Activated CD4-positive, alpha-beta T cell treated with anti-CD3 and anti-CD28 coated beads, Interleukin-2, amount 10 ng/mL, durations not matched to agents 24 days and 14 days (primary cell): Measurements from ENCODE around the gene NAXE. TPM values are rescaled to one million over a fixed set of nuclear protein-coding genes. Genes with fewer than 3 reads are reported as not detected.
"Not testable (repeated sequence)": the region's sequence is repeated elsewhere in the genome, so short reads cannot be mapped to it uniquely, and the experiment has no call there.

Experiments
- DNase-seq: peaks from one replicate; pipeline ENCODE4 v3.0.0; 2022
- H3K27ac Mint-ChIP-seq: one replicate; pipeline ENCODE4 v1.8.0; 2022; ENCODE audit warnings: mild to moderate bottlenecking, mixed read lengths
- H3K27me3 Mint-ChIP-seq: one replicate; pipeline ENCODE4 v1.8.0; 2022; ENCODE audit warnings: mixed read lengths
- H3K36me3 Mint-ChIP-seq: one replicate; pipeline ENCODE4 v1.8.0; 2022; ENCODE audit warnings: low read depth, mild to moderate bottlenecking, mixed read lengths
- H3K4me1 Mint-ChIP-seq: one replicate; pipeline ENCODE4 v1.8.0; 2021; ENCODE audit warnings: mixed read lengths
- H3K4me3 Mint-ChIP-seq: one replicate; pipeline ENCODE4 v1.8.0; 2022; ENCODE audit warnings: mild to moderate bottlenecking, moderate library complexity, mixed read lengths
- H3K9me3 Mint-ChIP-seq: one replicate; pipeline ENCODE4 v1.8.0; 2021; ENCODE audit warnings: mixed read lengths
- intact Hi-C: fragments of 100-400 bp; cut with micrococcal nuclease; formaldehyde crosslinking; loops from one replicate; pipeline ENCODE4 v1.15.1; 2023
- total RNA-seq: library from RNA; stranded (reverse); gene quantifications from 2 replicates; pipeline ENCODE4 v1.2.3, GENCODE V29; 2022

NAXE gene
- total RNA-seq, 1 donor from 2014 or later = 90.2 TPM

- H3K4me1 Mint-ChIP-seq, DNase-seq, H3K27ac Mint-ChIP-seq, H3K36me3 Mint-ChIP-seq, H3K9me3 Mint-ChIP-seq, H3K4me3 Mint-ChIP-seq: not testable (repeated sequence)
- peaks cover 13% of the 10 kb centered on the region for H3K27me3 Mint-ChIP-seq
- intact Hi-C loops = loop anchor here (5.0 kb wide), 1 partner anchor 35 kb away; the partner anchor contains the start of gene IQGAP3
Observed at GRCh38 chr1:156607344-156607743, 15.8 kb downstream of the NAXE start.

GRCh38 chr1:156608036-156608674 is 16.6 kb downstream of the NAXE start:
- Mint-ChIP-seq H3K4me1 (peaks cover 6% of the 10 kb centered on the region), H3K9me3 (no peaks in the 10 kb centered on the region), H3K27ac (no peak overlapping the region), H3K27me3 (peaks cover 18% of the 10 kb centered on the region), H3K4me3 (no peak overlapping the region), H3K36me3 (no peaks in the 10 kb centered on the region)
- DNase-seq = peak; percentile 90
- intact Hi-C loops = loop anchor here (1.0 to 5.0 kb wide), 7 partner anchors 8 to 223 kb away; partner anchors contain the start of gene IQGAP3

GRCh38 chr1:156608981-156609380 is 17.4 kb downstream of the NAXE start:
- H3K4me1 Mint-ChIP-seq = peaks cover 6% of the 10 kb centered on the region
- H3K27ac Mint-ChIP-seq = no peak overlapping the region
- peak; percentile 88 for DNase-seq
- intact Hi-C loops = loop anchor here (1.0 to 5.0 kb wide), 7 partner anchors 9 to 224 kb away; partner anchors contain the start of gene IQGAP3
- H3K27me3 Mint-ChIP-seq = peaks cover 20% of the 10 kb centered on the region
- H3K4me3 Mint-ChIP-seq = no peak overlapping the region
- no peaks in the 10 kb centered on the region for H3K36me3 Mint-ChIP-seq
- H3K9me3 Mint-ChIP-seq = no peaks in the 10 kb centered on the region

GRCh38 chr1:156610072-156610471 is 18.5 kb downstream of the NAXE start:
- H3K4me1 Mint-ChIP-seq, H3K9me3 Mint-ChIP-seq, H3K27ac Mint-ChIP-seq, H3K4me3 Mint-ChIP-seq, DNase-seq, intact Hi-C loops, H3K36me3 Mint-ChIP-seq: not testable (repeated sequence)
- peaks cover 29% of the 10 kb centered on the region for H3K27me3 Mint-ChIP-seq

- Mint-ChIP-seq H3K9me3 (no peaks in the 10 kb centered on the region), H3K36me3 (no peaks in the 10 kb centered on the region), H3K27ac (no peak overlapping the region), H3K27me3 (peaks cover 43% of the 10 kb centered on the region), H3K4me3 (no peak overlapping the region), H3K4me1 (peaks cover 6% of the 10 kb centered on the region)
- intact Hi-C loops = no loop called here
- no peak for DNase-seq
Observed at GRCh38 chr1:156612666-156613065, 21.1 kb downstream of the NAXE start.

GRCh38 chr1:156615946-156616345 is 24.4 kb downstream of the NAXE start:
- Mint-ChIP-seq H3K27me3 (peaks cover 60% of the 10 kb centered on the region), H3K4me3 (no peak overlapping the region), H3K4me1 (peaks cover 2% of the 10 kb centered on the region), H3K27ac (no peak overlapping the region), H3K36me3 (no peaks in the 10 kb centered on the region), H3K9me3 (no peaks in the 10 kb centered on the region)
- intact Hi-C loops = no loop called here
- peak; percentile 53 for DNase-seq

GRCh38 chr1:156616463-156616862 is 24.9 kb downstream of the NAXE start:
- peaks cover 61% of the 10 kb centered on the region for H3K27me3 Mint-ChIP-seq
- intact Hi-C loops = no loop called here
- no peaks in the 10 kb centered on the region for H3K36me3 Mint-ChIP-seq
- DNase-seq = peak; percentile 52
- H3K9me3 Mint-ChIP-seq = no peaks in the 10 kb centered on the region
- peaks cover 2% of the 10 kb centered on the region for H3K4me1 Mint-ChIP-seq
- H3K4me3 Mint-ChIP-seq = no peak overlapping the region
- no peak overlapping the region for H3K27ac Mint-ChIP-seq

GRCh38 chr1:156618853-156619581 is 27.4 kb downstream of the NAXE start, which contains the start of gene HAPLN2:
Gene HAPLN2 (plus strand): TSS chr1:156619415. CDS start chr1:156623491, 4,076 bp downstream.
- Mint-ChIP-seq H3K4me1 (peaks cover 2% of the 10 kb centered on the region), H3K27ac (no peak within 1 kb of the TSS), H3K27me3 (peaks cover 66% of the 10 kb centered on the region), H3K4me3 (no peak within 1 kb of the TSS), H3K9me3 (no peaks in the 10 kb centered on the region), H3K36me3 (no peaks in the 10 kb centered on the region)
- DNase-seq = peak; percentile 78
- intact Hi-C loops = no loop called here

GRCh38 chr1:156619582-156619955 is 28.0 kb downstream of the NAXE start:
- no peak overlapping the region for H3K27ac Mint-ChIP-seq
- intact Hi-C loops = no loop called here
- H3K4me1 Mint-ChIP-seq = peaks cover 4% of the 10 kb centered on the region
- no peaks in the 10 kb centered on the region for H3K9me3 Mint-ChIP-seq
- peaks cover 65% of the 10 kb centered on the region for H3K27me3 Mint-ChIP-seq
- no peak for DNase-seq
- no peak overlapping the region for H3K4me3 Mint-ChIP-seq
- no peaks in the 10 kb centered on the region for H3K36me3 Mint-ChIP-seq

- no peak overlapping the region for H3K4me3 Mint-ChIP-seq
- peaks cover 61% of the 10 kb centered on the region for H3K27me3 Mint-ChIP-seq
- peaks cover 10% of the 10 kb centered on the region for H3K4me1 Mint-ChIP-seq
- H3K27ac Mint-ChIP-seq = no peak overlapping the region
- H3K9me3 Mint-ChIP-seq = no peaks in the 10 kb centered on the region
- H3K36me3 Mint-ChIP-seq = peaks cover 2% of the 10 kb centered on the region
- intact Hi-C loops = loop anchor here (10.0 kb wide), 1 partner anchor 302 kb away; the partner anchor contains the start of gene LRRC71
- no peak for DNase-seq
Observed at GRCh38 chr1:156622581-156623297, 31.2 kb downstream of the NAXE start.

- no peaks in the 10 kb centered on the region for H3K9me3 Mint-ChIP-seq
- intact Hi-C loops = loop anchor here (10.0 kb wide), 1 partner anchor 301 kb away; the partner anchor contains the start of gene LRRC71
Observed at GRCh38 chr1:156623946-156624813, 32.6 kb downstream of the NAXE start.

GRCh38 chr1:156624814-156625435 is 33.3 kb downstream of the NAXE start:
- Mint-ChIP-seq H3K36me3 (peaks cover 2% of the 10 kb centered on the region), H3K27ac (no peak overlapping the region), H3K9me3 (no peaks in the 10 kb centered on the region), H3K27me3 (peaks cover 62% of the 10 kb centered on the region), H3K4me1 (peaks cover 9% of the 10 kb centered on the region), H3K4me3 (peak overlapping the region; percentile 69)
- peak; percentile 58 for DNase-seq
- intact Hi-C loops = loop anchor here (1.0 to 10.0 kb wide), 4 partner anchors 32 to 300 kb away; partner anchors contain the start of gene LRRC71

More at GRCh38 chr1:156623946-156624813, 32.6 kb downstream of the NAXE start:
- peak; percentile 79 for DNase-seq
- H3K27ac Mint-ChIP-seq = no peak overlapping the region
- H3K4me3 Mint-ChIP-seq = peak overlapping the region; percentile 69
- H3K27me3 Mint-ChIP-seq = peaks cover 64% of the 10 kb centered on the region
- H3K4me1 Mint-ChIP-seq = peaks cover 10% of the 10 kb centered on the region
- H3K36me3 Mint-ChIP-seq = peaks cover 2% of the 10 kb centered on the region
